ENCODE measurements around the gene ALDH5A1. TPM values are rescaled to one million over a fixed set of nuclear protein-coding genes. Genes with fewer than 3 reads are reported as not detected.

ALDH5A1 gene
- total RNA-seq: 1.0 and 3.8 TPM in 2 replicates

GRCh38 chr6:24494821-24495795 is at the start of gene ALDH5A1:
Gene ALDH5A1 (plus strand): TSS chr6:24494969. CDS start chr6:24494997, 28 bp downstream.
- DNase-seq (ENCODE audit: low read depth): peak; percentile 18

DNA sequence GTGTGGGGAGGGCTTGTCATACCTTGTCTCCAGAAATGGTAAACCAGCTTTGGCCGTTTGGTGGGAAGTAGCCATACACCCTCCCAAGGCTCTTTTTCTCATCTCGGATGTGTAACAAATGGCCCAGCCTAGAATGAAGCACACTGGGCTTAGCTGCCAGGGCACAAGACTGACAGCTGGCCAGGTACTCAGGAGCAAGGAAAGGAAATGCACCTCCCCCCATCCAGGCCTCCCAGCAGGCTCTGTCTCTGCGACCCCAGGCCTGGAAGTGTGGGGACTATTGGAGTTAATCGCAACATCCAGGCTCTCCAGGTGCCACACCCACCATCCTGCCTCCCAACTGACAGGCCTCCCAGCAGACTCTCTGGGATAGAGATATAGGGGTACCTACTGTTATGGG is 49.1 kb upstream of the ALDH5A1 start:
- DNase-seq (ENCODE audit: low read depth): no peak

GRCh38 chr6:24446670-24447069 is 48.1 kb upstream of the ALDH5A1 start:
- no peak for DNase-seq (ENCODE audit: low read depth)

DNA sequence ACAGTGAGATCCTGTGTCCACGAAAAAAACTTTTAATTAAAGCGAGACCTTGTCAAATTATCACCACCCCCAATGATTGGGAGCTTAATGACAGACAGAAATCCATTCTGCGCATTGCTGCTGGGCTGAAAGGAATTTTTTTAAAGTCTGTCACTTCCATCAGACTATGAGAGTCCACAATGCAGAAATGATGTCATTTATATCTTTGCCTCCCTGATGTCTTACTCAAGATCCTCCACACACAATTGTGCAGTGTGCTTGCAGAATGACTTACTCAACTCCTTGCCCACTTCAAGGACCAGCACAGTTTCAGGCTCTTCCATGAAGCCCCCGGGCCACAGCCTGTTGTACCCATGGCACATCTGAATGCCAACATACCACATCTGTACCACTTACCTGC is 46.4 kb upstream of the ALDH5A1 start:
- no peak for DNase-seq (ENCODE audit: low read depth)

DNA sequence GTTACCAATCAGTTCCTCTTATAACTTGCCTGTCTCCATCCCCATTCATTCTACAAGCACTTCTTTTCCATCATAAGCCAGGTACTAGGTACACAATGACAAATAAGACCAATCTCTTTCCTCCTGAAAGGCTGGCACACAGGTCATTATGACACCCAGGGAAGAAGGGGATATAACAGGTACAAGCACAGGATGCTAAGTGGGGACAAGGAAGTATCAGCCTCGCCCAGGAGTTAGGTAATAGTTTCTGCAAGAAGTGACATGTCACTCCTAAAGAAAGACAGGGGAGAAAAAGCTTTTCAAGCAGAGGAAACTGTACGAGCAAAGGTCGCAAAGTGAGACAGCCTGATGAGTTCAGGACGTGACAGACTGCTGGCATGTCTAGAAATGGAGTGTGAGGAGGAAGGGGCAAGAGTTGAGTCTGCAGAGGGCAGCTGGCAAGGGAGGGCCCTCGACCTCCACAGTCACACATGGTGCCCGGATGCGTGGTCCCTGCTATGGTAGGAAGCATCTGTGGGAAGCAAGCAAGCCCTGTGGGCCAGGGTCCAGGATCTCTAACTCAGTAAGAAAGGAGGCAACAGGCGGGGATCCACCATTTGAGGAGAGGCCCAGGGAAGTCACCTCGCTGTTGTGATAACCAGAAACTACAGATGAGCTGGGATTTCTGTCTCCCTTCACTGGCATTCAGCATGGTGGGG is 45.8 kb upstream of the ALDH5A1 start:
- DNase-seq (ENCODE audit: low read depth): no peak

DNA sequence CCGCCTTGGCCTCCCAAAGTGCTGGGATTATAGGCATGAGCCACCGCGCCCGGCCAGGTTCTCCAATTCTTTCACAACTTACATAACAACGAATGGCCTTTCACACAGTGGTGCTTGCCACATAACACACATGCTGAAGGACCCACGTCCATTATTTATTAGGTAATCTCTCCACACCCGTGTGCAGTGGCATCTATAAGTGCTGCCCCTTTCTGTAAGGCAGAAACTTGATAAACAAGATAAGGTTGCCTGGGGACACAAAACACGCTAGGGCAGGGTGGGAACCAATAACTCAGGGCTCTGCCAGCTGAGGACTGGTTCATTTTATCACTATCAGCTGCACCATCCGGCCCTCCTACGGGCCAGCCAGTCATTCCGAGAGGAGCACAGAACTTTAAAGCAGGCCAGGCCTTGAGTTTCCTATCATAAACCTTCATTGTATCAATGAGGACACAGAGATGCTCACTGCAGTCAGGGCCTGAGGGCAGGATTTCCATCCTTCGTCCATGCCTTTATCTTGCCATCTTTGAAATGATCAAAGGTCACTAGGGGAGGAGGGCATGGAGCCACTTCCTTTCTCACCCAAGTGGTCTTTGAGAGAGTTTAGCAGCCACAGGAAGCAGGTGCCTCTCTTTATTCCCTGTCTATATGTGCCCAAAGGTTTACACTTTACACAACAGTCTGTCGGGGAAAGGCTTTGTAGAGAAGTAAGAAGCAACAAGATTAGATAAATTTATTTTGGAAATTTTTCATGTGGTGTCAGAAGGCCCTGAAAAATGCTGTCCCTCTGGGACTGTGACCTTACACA is 43.0 kb upstream of the ALDH5A1 start:
- no peak for DNase-seq (ENCODE audit: low read depth)

- DNase-seq (ENCODE audit: low read depth): no peak
Observed at GRCh38 chr6:24453921-24454320, 40.8 kb upstream of the ALDH5A1 start.

GRCh38 chr6:24454452-24454851 is 40.3 kb upstream of the ALDH5A1 start:
- no peak for DNase-seq (ENCODE audit: low read depth)

GRCh38 chr6:24455061-24455460 is 39.7 kb upstream of the ALDH5A1 start:
- no peak for DNase-seq (ENCODE audit: low read depth)

DNA sequence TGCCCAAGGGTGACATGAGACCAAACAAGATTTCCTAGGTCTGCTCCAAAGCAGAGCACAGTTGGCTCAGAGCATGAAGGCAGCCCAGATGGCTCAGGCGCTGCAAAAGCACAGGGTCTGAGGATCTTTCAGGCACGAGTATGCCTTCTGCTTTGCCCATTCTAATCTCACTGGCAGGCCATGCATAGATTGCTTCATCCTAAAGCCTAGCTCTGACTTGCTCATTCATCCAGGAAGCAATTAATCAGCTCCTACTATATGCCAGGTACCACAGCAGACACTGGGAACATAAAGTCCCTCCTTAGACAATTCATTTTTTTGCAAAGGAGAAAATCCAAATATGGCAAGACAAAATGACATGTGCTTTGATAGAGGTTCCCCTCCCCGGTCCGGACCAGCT is 36.6 kb upstream of the ALDH5A1 start:
- peak; percentile 18 for DNase-seq (ENCODE audit: low read depth)

GRCh38 chr6:24458941-24459340 is 35.8 kb upstream of the ALDH5A1 start:
- no peak for DNase-seq (ENCODE audit: low read depth)

GRCh38 chr6:24460966-24461365 is 33.8 kb upstream of the ALDH5A1 start:
- no peak for DNase-seq (ENCODE audit: low read depth)

GRCh38 chr6:24464253-24465038 is 30.3 kb upstream of the ALDH5A1 start:
- DNase-seq (ENCODE audit: low read depth): no peak

DNA sequence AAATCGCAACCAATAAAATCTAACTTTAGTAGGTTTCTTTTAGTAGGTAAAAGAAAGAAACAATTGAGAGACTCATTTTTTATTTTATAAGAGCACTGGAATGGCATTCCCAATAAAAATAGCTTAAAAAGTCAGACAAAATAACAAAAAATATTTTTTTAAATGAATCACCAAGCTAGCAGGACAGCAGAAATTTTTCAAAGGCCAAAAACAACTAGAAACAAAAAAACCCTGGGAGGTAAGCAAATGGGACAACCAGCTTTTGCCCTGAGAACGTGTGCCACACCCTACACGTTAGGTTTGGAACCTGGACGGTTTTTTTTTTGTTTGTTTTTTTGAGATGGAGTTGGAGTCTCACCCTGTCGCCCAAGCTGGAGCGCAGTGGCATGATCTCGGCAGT is 25.0 kb upstream of the ALDH5A1 start:
- no peak for DNase-seq (ENCODE audit: low read depth)

DNA sequence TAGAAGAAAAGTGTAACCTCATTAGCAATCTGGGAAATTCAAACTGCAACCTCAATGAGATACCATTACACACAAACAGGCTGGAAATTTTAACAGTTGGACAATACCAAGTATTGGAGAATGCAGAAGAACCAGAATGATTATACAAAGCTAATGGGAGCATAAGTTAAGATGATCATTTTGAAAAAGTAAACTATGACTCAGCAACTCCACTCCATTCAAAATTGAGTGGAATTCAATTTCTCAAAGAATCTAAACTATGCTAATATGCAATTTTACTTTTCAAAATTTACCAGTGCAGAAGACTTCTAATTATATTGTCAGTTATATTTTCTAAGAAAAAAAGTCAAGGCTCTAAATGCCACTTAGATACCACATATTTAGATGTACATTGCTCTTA is 22.6 kb upstream of the ALDH5A1 start:
- DNase-seq (ENCODE audit: low read depth): no peak

- no peak for DNase-seq (ENCODE audit: low read depth)
Observed at GRCh38 chr6:24476631-24477030, 18.1 kb upstream of the ALDH5A1 start.

DNA sequence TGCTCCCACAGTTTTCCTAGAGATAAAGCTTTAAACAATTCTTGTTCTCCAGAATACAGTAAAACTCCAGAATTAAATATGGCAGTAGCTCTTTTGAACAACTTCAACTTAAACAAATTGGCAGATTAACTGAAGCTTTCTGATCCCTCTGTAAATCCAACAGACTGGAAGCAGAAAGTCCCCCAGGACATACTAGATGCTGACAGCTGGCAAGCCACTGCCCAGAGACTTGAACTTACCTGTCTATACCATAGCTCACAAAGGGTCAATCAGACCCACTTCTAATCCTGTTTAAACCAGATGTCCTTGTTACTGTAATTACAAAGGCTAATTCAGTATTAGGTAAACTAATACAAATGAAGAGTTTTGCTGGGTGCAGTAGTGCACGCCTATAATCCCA is 17.7 kb upstream of the ALDH5A1 start:
- no peak for DNase-seq (ENCODE audit: low read depth)

DNA sequence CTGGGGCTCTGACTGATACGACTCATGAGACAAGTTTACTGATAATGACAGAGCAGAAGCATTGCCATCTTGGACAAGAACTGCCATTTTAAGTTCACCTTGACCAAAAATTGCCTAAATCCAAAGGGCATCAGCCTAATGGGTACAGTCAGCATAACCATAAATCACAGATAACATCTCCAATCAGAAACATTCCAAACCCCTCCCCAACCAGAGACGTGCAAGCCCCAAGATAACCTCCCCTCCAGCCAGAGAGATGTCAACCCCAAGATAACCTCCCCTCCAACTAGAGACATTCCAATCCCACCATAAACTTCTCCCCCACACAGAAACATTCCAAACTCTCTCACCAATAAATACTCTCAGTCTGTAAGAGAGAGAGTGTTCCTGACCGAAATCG is 15.9 kb upstream of the ALDH5A1 start:
- DNase-seq (ENCODE audit: low read depth): no peak

- DNase-seq (ENCODE audit: low read depth): no peak
Observed at GRCh38 chr6:24480705-24481104, 14.1 kb upstream of the ALDH5A1 start.

GRCh38 chr6:24481449-24481848 is 13.3 kb upstream of the ALDH5A1 start:
- no peak for DNase-seq (ENCODE audit: low read depth)

DNA sequence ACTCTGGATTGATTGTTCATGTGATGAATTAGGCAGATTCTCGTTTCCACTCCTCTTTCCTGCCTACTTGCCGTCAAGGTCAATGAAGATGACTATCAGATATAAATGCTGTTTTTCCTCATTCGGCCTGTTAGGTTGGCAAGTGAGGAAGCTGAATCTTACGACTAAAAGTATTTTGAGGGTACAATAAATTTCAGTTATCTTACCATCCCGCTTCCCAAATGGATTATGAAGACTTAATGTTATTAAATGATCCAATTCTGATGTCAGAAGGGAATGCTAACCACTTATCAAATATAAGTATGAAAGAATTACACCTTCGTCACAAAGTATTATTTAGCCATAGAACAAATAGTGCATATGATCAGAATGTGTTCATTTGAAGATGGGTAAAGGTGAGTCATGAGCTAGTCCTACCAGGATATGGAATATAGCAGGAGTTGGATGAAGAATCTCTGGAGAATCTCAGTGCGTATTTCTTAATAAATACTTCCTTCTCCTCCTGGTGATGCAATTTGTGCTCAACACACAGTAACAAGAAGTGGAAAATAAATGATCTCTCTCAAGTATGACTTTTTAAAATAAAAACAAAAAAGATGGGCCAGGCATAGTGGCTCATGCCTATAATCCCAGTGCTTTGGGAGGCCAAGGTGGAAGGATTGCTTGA is 10.0 kb upstream of the ALDH5A1 start:
- no peak for DNase-seq (ENCODE audit: low read depth)
